ENCODE data around the gene MEI1.
"Not testable (repeated sequence)": the region's sequence is repeated elsewhere in the genome, so short reads cannot be mapped to it uniquely, and the experiment has no call there.

The MEI1 gene

DNA sequence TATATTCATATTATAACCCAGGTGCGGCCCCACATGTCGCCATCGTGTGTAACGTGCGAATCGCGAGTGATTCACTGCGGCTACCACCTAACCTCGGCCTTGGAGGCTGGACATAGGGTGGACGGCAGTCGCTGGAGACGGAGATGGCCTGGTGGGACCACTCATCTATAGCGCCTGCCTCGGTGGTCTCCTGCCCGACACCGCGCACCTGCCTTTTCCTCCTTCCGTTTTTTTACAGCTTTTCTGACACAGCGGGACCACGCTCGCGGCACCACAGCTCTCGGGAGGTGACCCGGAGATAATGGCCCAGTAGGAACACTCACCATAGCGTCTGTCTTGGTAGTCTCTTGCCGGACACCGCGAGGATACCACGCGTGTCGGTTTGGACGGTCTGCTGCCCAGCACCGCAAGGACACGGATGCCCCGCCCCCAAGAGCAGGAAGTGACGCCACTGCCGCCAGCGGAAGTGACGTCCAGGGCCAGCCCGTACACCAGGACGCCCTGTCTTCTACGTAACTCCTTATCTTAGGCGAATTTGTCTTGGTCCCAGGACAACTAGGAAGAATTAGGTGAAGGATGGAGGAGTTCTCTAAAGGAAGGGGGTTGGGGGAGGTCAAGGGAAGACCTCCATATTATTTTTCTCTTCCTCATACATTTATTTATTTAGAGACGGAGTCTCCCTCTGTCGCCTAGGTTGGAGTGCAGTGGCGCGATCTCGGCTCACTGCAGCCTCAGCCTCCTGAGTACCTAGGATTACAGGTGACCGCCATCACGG, 17.1 kb upstream of the MEI1 start:
- peak; percentile 93 for DNase-seq (ENCODE audit: low read depth)
- TF ChIP-seq, protein P1, sequence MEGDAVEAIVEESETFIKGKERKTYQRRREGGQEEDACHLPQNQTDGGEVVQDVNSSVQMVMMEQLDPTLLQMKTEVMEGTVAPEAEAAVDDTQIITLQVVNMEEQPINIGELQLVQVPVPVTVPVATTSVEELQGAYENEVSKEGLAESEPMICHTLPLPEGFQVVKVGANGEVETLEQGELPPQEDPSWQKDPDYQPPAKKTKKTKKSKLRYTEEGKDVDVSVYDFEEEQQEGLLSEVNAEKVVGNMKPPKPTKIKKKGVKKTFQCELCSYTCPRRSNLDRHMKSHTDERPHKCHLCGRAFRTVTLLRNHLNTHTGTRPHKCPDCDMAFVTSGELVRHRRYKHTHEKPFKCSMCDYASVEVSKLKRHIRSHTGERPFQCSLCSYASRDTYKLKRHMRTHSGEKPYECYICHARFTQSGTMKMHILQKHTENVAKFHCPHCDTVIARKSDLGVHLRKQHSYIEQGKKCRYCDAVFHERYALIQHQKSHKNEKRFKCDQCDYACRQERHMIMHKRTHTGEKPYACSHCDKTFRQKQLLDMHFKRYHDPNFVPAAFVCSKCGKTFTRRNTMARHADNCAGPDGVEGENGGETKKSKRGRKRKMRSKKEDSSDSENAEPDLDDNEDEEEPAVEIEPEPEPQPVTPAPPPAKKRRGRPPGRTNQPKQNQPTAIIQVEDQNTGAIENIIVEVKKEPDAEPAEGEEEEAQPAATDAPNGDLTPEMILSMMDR (IDR thresholded peaks at IDR 0.05; ENCODE audit: low read length, missing control alignments): no peak
- H3K4me3 ChIP-seq (replicated peaks; ENCODE audit: low read depth, low read length): peak overlapping the region; percentile 80

DNA sequence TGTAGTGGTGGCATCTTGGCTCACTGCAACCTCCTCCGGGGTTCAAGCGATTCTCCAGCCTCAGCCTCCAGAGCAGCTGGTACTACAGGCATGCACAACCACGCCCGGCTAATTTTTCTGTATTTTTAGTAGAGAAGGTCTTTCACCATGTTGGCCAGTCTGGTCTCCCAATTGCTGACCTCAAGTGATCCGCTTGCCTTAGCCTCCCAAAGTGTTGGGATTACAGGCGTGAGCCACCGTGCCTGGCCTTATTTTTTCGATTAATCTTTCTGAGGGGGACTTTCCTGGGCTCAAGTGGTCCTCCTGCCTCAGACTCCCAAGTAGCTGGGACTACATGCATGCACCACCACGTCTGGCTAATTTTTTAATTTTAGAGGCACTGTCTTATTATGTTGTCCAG, 16.3 kb upstream of the MEI1 start:
- TF ChIP-seq, protein P1 (IDR thresholded peaks at IDR 0.05; ENCODE audit: low read length, missing control alignments): no peak
- no peak for DNase-seq (ENCODE audit: low read depth)
- H3K4me3 ChIP-seq (replicated peaks; ENCODE audit: low read depth, low read length): peak overlapping the region; percentile 80

DNA sequence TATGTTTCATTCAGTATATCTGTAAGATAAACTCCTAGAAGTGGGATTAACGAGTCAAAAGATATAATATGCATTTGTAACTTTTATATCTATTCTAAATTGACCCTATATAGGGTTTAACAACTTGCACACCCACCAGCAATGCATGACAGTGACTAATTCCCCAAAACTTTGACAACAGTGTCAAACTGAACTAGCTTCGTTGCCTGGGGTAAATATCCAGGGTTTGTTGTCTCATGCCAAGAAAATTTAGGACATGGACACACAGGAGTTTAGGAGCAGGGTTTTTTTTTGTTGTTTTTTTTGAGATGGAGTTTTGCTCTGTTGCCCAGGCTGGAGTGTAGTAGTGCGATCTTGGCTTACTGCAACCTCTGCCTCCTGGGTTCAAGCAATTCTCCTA, 15.7 kb upstream of the MEI1 start:
- TF ChIP-seq, protein P1 (IDR thresholded peaks at IDR 0.05; ENCODE audit: low read length, missing control alignments): no peak
- DNase-seq (ENCODE audit: low read depth): no peak
- no peak overlapping the region for H3K4me3 ChIP-seq (replicated peaks; ENCODE audit: low read depth, low read length)

DNA sequence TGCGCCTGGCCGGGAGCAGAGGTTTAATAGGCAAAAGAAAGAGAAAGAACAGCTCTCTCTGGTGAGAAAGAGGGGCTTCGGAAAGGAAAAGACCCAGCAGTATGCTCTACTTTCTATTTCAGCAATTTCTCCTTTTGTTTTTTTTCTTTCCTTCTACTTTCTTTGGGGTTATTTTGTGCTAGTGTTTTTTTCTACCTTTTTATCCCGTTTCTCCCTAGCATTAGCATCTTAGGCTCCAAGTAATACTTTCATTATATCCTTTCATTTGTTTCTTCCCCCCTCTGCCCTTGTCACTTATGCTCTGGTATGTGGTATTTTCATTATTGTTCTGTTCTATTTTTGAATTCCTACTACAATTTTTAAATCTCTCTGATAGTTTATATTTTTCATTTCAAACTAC, 15.1 kb upstream of the MEI1 start:
- H3K4me3 ChIP-seq (replicated peaks; ENCODE audit: low read depth, low read length): no peak overlapping the region
- TF ChIP-seq, protein P1 (IDR thresholded peaks at IDR 0.05; ENCODE audit: low read length, missing control alignments): no peak
- DNase-seq (ENCODE audit: low read depth): no peak

DNA sequence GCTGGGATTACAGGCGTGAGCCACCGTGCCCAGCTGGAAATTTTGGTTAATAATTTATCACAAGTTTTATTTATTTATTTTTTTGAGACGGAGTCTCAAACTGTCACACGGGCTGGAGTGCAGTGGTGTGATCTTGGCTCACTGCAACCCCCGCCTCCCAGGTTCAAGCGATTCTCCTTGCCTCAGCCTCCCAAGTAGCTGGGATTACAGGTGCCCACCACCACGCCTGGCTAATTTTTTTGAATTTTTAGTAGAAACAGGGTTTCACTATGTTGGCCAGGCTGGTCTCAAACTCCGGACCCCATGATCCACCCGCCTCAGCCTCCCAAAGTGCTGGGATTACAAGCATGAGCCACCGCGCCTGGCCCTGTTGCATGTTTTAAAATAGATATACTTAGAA, 12.4 kb upstream of the MEI1 start:
- H3K4me3 ChIP-seq (replicated peaks; ENCODE audit: low read depth, low read length): peak overlapping the region; percentile 93
- DNase-seq (ENCODE audit: low read depth): not testable (repeated sequence)

DNA sequence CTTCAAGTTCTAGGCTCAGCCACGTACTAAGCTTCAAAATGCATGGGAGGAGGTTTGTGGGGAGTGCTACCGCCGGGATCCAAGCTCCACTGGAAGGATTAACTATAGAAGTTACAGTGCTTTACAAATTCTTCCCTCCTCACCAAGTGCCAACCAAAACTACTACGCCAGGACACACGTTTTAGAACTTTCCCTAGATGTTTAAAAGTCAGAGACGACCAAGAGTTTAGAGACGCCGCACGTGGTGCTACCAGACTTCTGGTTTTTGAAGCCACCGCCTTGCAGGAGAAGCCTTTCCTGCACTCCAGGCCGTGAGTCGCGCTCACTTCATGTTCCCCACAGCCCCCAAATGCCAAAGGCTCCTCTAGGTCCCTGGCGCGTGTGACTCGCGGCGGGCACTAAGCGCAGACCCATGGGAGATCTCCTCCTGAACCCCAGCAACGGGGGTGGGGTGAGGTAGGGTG, 11.4 kb upstream of the MEI1 start:
- DNase-seq (ENCODE audit: low read depth): peak; percentile 26
- TF ChIP-seq, protein P1 (IDR thresholded peaks at IDR 0.05; ENCODE audit: low read length, missing control alignments): no peak
- H3K4me3 ChIP-seq (replicated peaks; ENCODE audit: low read depth, low read length): peak overlapping the region; percentile 93

DNA sequence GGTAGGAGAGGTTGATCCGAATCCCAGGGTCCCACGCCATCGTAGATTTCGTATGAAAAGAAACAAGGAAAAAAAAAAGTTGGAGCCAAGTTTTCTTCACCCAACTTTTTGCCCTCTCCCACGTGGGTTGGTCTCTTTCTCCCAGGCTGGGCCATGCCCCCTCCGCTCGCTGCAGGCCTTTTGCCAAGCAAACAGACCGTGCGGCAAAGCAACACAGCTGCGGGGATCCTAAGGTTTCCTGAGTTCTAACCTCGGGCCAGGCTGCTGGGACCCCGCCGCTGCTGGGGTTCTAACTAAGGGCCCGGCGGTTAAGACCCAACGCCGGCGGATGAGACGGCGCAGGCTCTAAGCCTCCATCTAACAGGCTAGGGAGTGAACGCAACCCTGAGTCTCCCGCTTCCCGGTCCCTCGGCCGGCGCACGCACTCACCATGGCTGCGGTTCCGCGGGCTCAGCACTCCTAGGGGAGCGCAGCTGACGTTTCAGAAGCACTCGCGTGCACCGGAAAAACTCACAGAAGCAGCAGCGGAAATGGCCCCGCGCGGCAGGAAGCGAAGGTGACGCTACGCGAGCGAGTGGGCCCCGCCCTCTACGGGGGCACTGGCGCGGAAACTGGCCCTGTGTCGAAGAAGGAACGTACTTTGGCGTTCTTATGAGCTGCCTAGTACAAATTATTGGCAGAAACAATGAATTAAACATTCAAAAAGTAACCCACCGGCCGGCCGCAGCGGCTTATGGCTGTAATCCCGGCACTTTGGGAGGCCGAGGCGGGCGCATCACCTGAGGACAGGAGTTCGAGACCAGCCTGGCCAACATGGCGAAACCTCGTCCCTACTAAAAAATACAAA, 10.7 kb upstream of the MEI1 start, which contains the start of gene SNU13:
TSS of gene SNU13 (minus strand) at position 503 of the 847 bp plus-strand sequence. CDS start at position 432, 71 bp downstream.
- peak within 1 kb of the TSS; percentile 93 for H3K4me3 ChIP-seq (replicated peaks; ENCODE audit: low read depth, low read length)
- TF ChIP-seq, protein P1 (IDR thresholded peaks at IDR 0.05; ENCODE audit: low read length, missing control alignments): no peak
- DNase-seq (ENCODE audit: low read depth): peak; percentile 93

Measured in fibroblast of pulmonary artery (primary cell).